ENCODE measurements around the gene NOL8. TPM values are rescaled to one million over a fixed set of nuclear protein-coding genes. Genes with fewer than 3 reads are reported as not detected.

The NOL8 gene
- 23.6 and 26.5 TPM in 2 replicates for total RNA-seq

GRCh38 chr9:92325269-92325990 is at the start of gene NOL8, which contains the start of gene CENPP:
NOL8 (minus strand) TSS chr9:92325350; CDS start chr9:92324161, 1,189 bp downstream.
CENPP (plus strand) TSS chr9:92325953.

GRCh38 chr9:92293452-92294296 is 31.5 kb downstream of the NOL8 start, which contains the start of gene IARS1:
IARS1 (minus strand) TSS chr9:92293697; CDS start chr9:92289419, 4,278 bp downstream.

Other genes starting within 250 kb of the NOL8 start
- gene SPTLC1, start 209.9 kb downstream of the NOL8 start, total RNA-seq, result 82.7 and 89.6 TPM in 2 replicates
- 256 and 335 TPM in 2 replicates for gene IARS1, start 31.7 kb downstream of the NOL8 start, total RNA-seq
- gene CENPP, start 603 bp upstream of the NOL8 start, total RNA-seq, result 3.4 and 3.5 TPM in 2 replicates
- 2.0 and 16.8 TPM in 2 replicates for gene OGN, start 79.2 kb upstream of the NOL8 start, total RNA-seq
- 1.1 and 4.6 TPM in 2 replicates for gene OMD, start 99.1 kb upstream of the NOL8 start, total RNA-seq
- 1.7 and 19.8 TPM in 2 replicates for gene ASPN, start 157.2 kb upstream of the NOL8 start, total RNA-seq
- 8.2 and 22.3 TPM in 2 replicates for gene ECM2, start 210.6 kb upstream of the NOL8 start, total RNA-seq

All from aortic smooth muscle cell (primary cell).